Measurements from ENCODE around the gene PRKAG1. TPM values are rescaled to one million over a fixed set of nuclear protein-coding genes. Genes with fewer than 3 reads are reported as not detected.
"Not testable (repeated sequence)": the region's sequence is repeated elsewhere in the genome, so short reads cannot be mapped to it uniquely, and the experiment has no call there.

PRKAG1 gene
- 22.8 and 23.6 TPM in 2 replicates for total RNA-seq (2014; rRNA removed; shearing (Covaris generic))
- total RNA-seq (2022) = 41.5 and 45.9 TPM in 2 replicates
- percentile 68 among the genes with signal in this experiment for Bru-seq, nascent RNA
- percentile 72 among the genes with signal in this experiment for BruChase-seq, experiment 1, labeled RNA remaining after a 6-hour chase
- percentile 65 among the genes with signal in this experiment for BruChase-seq, experiment 2, labeled RNA remaining after a 2-hour chase
- long read RNA-seq, transcript PRKAG1-206 (12 exons, 1,699 nt) = major isoform, 40 of 51 reads
- long read RNA-seq, partial matches to known transcripts = 0 of 51 reads
- long read RNA-seq, other reads (novel, unspliced or antisense) = 6 of 51 reads

GRCh38 chr12:49018261-49019119 lies at the start of gene PRKAG1:
Gene PRKAG1, minus strand, starts transcription at chr12:49018776. Its CDS starts 36 bp downstream, at chr12:49018740.
- Histone ChIP-seq H2AFZ (ENCODE audit: low read length) (peak within 1 kb of the TSS; percentile 70; the same call in 1 of the 2 replicates), H3K36me3 (ENCODE audit: insufficient read depth, low read length) (peaks cover 34% of the 10 kb centered on the region), H3K9me2 (ENCODE audit: insufficient read depth, low read length) (no peaks in the 10 kb centered on the region), H3K4me3 (ENCODE audit: low read depth, low read length, poor library complexity, severe bottlenecking) (peak within 1 kb of the TSS; percentile 88), H3K9me3 (ENCODE audit: low read length) (no peaks in the 10 kb centered on the region), H3K4me2 (ENCODE audit: low read length) (peak within 1 kb of the TSS; percentile 95), H3K4me1 (ENCODE audit: insufficient read depth, low read length, poor library complexity, severe bottlenecking) (peaks cover 24% of the 10 kb centered on the region), H4K20me1 (ENCODE audit: insufficient read depth, low read length) (no peaks in the 10 kb centered on the region), H3K27ac (ENCODE audit: low read depth, low read length, poor library complexity, severe bottlenecking) (peak within 1 kb of the TSS; percentile 90), H3K79me2 (ENCODE audit: insufficient read depth, low read depth, low read length) (peaks cover 6% of the 10 kb centered on the region; the same call in 1 of the 2 replicates)
- POLR2A ChIA-PET = interaction anchor here (0.6 to 1.6 kb wide), 8 partner anchors 11 to 170 kb away, joined by 3 to 5 read pairs (median 4); partner anchors contain the start of genes ARF3 and TUBA1A
- intact Hi-C loops (cut with micrococcal nuclease; ENCODE audit: unreplicated experiment) = loop anchor here (1.0 to 5.0 kb wide), 3 partner anchors 22 to 114 kb away; partner anchors contain the start of gene TUBA1B
- BruUV-seq (replicated peaks) = TSS peak; percentile 4
- CTCF ChIA-PET (ENCODE audit: unreplicated experiment) = interaction anchor here (0.8 kb wide), 1 partner anchor 153 kb away, joined by 3 read pairs; the partner anchor contains the start of gene RND1
- peak; percentile 98 for DNase-seq (ENCODE audit: low spot score)
- TF ChIP-seq EZH2phosphoT487 (IDR thresholded peaks at IDR 0.05; ENCODE audit: borderline replicate concordance, low read depth, low read length) (no peak), CTCF (conservative IDR thresholded peaks at IDR 0.05; ENCODE audit: low read length) (peak; percentile 72)

GRCh38 chr12:49066120-49066519 lies 47.5 kb upstream of the PRKAG1 start:
- DNase-seq (ENCODE audit: low spot score) = no peak
- no peaks in the 10 kb centered on the region for H3K9me2 ChIP-seq (ENCODE audit: insufficient read depth, low read length)
- intact Hi-C loops (cut with micrococcal nuclease; ENCODE audit: unreplicated experiment) = no loop called here
- H3K4me3 ChIP-seq (ENCODE audit: low read depth, low read length, poor library complexity, severe bottlenecking) = no peak overlapping the region
- peaks cover 25% of the 10 kb centered on the region for H3K4me1 ChIP-seq (ENCODE audit: insufficient read depth, low read length, poor library complexity, severe bottlenecking)
- no peaks in the 10 kb centered on the region for H3K9me3 ChIP-seq (ENCODE audit: low read length)
- no peak overlapping the region for H3K4me2 ChIP-seq (ENCODE audit: low read length)
- CTCF ChIA-PET (ENCODE audit: unreplicated experiment) = no interaction called here
- no peak overlapping the region for H2AFZ ChIP-seq (ENCODE audit: low read length)
- POLR2A ChIA-PET = interaction anchor here (0.6 to 1.3 kb wide), 2 partner anchors 13 to 20 kb away, joined by 3 read pairs; no protein-coding TSS in a partner anchor
- no peaks in the 10 kb centered on the region for H3K79me2 ChIP-seq (ENCODE audit: insufficient read depth, low read depth, low read length)
- no peaks in the 10 kb centered on the region for H3K36me3 ChIP-seq (ENCODE audit: insufficient read depth, low read length)
- no peaks in the 10 kb centered on the region for H4K20me1 ChIP-seq (ENCODE audit: insufficient read depth, low read length)
- TF ChIP-seq EZH2phosphoT487 (IDR thresholded peaks at IDR 0.05; ENCODE audit: borderline replicate concordance, low read depth, low read length) = no peak
- no peak overlapping the region for H3K27ac ChIP-seq (ENCODE audit: low read depth, low read length, poor library complexity, severe bottlenecking)
- BruUV-seq (replicated peaks) = no TSS peak

DNA sequence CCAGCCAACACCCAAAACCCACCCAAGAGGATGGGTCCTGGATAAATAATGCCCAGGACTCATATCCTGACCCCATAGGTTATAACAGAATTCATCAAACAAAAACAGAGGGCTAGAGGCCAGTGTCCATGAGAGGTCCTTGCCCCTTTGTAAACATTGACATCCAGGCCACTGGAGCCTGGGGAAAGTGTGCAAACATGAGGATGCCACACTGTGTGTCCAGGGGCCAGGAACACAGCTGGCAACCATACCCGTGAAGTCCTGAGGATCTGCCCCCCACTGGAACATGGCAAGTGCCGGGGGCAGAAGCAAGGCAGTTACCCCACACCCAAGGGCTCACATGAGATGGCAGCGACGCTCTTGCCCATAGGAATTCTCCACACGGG lies 46.2 kb upstream of the PRKAG1 start:
- Histone ChIP-seq H4K20me1 (ENCODE audit: insufficient read depth, low read length) (no peaks in the 10 kb centered on the region), H3K4me1 (ENCODE audit: insufficient read depth, low read length, poor library complexity, severe bottlenecking) (peaks cover 20% of the 10 kb centered on the region), H3K9me3 (ENCODE audit: low read length) (no peaks in the 10 kb centered on the region), H3K4me3 (ENCODE audit: low read depth, low read length, poor library complexity, severe bottlenecking) (no peak overlapping the region), H3K27ac (ENCODE audit: low read depth, low read length, poor library complexity, severe bottlenecking) (no peak overlapping the region), H3K9me2 (ENCODE audit: insufficient read depth, low read length) (no peaks in the 10 kb centered on the region), H3K4me2 (ENCODE audit: low read length) (no peak overlapping the region), H2AFZ (ENCODE audit: low read length) (no peak overlapping the region), H3K79me2 (ENCODE audit: insufficient read depth, low read depth, low read length) (peaks cover 4% of the 10 kb centered on the region; the same call in 1 of the 2 replicates), H3K36me3 (ENCODE audit: insufficient read depth, low read length) (no peaks in the 10 kb centered on the region)
- no TSS peak for BruUV-seq (replicated peaks)
- POLR2A ChIA-PET = interaction anchor here (0.6 to 1.3 kb wide), 2 partner anchors 14 to 19 kb away, joined by 3 read pairs; no protein-coding TSS in a partner anchor
- CTCF ChIA-PET (ENCODE audit: unreplicated experiment) = interaction anchor here (0.7 to 1.5 kb wide), 3 partner anchors 9 to 29 kb away, joined by 3 to 6 read pairs (median 3); no protein-coding TSS in a partner anchor
- intact Hi-C loops (cut with micrococcal nuclease; ENCODE audit: unreplicated experiment) = loop anchor here (1.0 kb wide), 3 partner anchors 28 to 171 kb away; no protein-coding TSS in a partner anchor
- TF ChIP-seq EZH2phosphoT487 (IDR thresholded peaks at IDR 0.05; ENCODE audit: borderline replicate concordance, low read depth, low read length) (no peak), CTCF (conservative IDR thresholded peaks at IDR 0.05; ENCODE audit: low read length) (no peak)
- no peak for DNase-seq (ENCODE audit: low spot score)

GRCh38 chr12:49061916-49062315 lies 43.3 kb upstream of the PRKAG1 start:
- H4K20me1 ChIP-seq (ENCODE audit: insufficient read depth, low read length) = peaks cover 26% of the 10 kb centered on the region
- BruUV-seq (replicated peaks); H3K9me3 ChIP-seq (ENCODE audit: low read length); intact Hi-C loops (cut with micrococcal nuclease; ENCODE audit: unreplicated experiment); H3K27ac ChIP-seq (ENCODE audit: low read depth, low read length, poor library complexity, severe bottlenecking); H3K9me2 ChIP-seq (ENCODE audit: insufficient read depth, low read length); H2AFZ ChIP-seq (ENCODE audit: low read length); DNase-seq (ENCODE audit: low spot score); POLR2A ChIA-PET; CTCF ChIA-PET (ENCODE audit: unreplicated experiment): not testable (repeated sequence)
- H3K4me2 ChIP-seq (ENCODE audit: low read length) = peak overlapping the region; percentile 95
- H3K36me3 ChIP-seq (ENCODE audit: insufficient read depth, low read length) = peaks cover 10% of the 10 kb centered on the region; the same call in 1 of the 2 replicates
- H3K4me1 ChIP-seq (ENCODE audit: insufficient read depth, low read length, poor library complexity, severe bottlenecking) = peaks cover 24% of the 10 kb centered on the region
- H3K79me2 ChIP-seq (ENCODE audit: insufficient read depth, low read depth, low read length) = peaks cover 32% of the 10 kb centered on the region
- peak overlapping the region; percentile 87 for H3K4me3 ChIP-seq (ENCODE audit: low read depth, low read length, poor library complexity, severe bottlenecking)

Data from OCI-LY7 (cell line).